GM19025 (cell line): ENCODE measurements around the gene ARMC6.
"Not testable (repeated sequence)": the region's sequence is repeated elsewhere in the genome, so short reads cannot be mapped to it uniquely, and the experiment has no call there.

Experiments
- ATAC-seq: cut with Tn5 transposase; IDR thresholded peaks from one replicate; pipeline ENCODE4 v1.9.1; 2021; ENCODE audit warnings: mild to moderate bottlenecking, low read depth, moderate library complexity; ENCODE audit not compliant: unreplicated experiment

Gene ARMC6

GRCh38 chr19:19103167-19103566 is 69.8 kb downstream of the ARMC6 start:
- no peak for ATAC-seq

GRCh38 chr19:19105365-19106055 is 72.1 kb downstream of the ARMC6 start:
- no peak for ATAC-seq

- ATAC-seq: no peak
Observed at GRCh38 chr19:19106056-19106551, 72.7 kb downstream of the ARMC6 start.

GRCh38 chr19:19106938-19107337 is 73.5 kb downstream of the ARMC6 start:
- ATAC-seq: not testable (repeated sequence)

DNA sequence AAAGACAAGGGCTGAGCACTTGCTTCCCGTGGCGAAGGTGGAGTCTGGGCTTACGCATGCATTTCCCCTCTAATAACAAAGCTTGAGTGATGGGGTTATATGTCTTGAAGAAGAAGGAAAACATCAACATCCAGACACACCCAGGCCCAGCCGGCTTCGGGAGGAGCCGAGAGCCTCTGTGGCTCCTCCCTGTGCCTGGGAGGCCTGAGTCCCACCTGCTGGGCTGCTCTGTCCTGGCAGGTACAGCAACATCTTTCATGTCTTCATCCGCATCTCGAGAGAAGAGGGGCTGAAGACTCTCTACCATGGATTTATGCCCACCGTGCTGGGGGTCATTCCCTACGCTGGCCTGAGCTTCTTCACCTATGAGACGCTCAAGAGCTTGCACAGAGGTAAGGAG is 74.3 kb downstream of the ARMC6 start:
- no peak for ATAC-seq
